Measurements from ENCODE around the gene CCDC136.

Gene CCDC136

DNA sequence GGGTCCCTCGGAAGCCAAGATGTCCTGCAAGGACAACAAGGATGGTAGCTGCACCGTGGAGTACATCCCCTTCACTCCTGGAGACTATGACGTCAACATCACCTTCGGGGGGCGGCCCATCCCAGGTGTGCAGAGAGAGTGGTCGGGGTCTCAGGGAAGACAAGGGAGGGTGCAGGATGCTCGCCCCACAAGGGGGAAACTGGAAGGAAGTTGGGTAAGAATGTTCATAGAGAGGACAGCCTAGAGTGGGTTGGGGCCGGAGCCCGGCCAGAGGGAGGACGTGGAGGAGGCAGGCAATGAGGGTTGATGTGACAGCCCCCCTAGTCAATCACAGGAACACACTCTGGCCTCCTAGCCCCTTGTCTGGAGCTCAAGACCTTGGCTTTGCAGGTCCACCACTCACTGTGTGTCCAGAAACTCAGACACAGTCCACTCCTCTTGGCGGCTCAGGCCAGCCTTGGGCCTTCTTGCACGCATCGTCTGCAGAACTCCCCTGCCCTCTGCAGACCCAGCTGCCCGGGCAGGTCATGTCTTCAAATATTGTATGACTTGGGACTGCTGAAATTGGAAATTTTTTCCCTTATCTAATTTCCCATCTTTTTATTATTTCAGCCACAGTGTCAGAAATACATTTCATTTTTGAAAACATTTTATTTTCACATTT is 55.1 kb downstream of the CCDC136 start:
- no peak for DNase-seq

- DNase-seq = no peak
Measured at GRCh38 chr7:128847721-128848211, 56.0 kb downstream of the CCDC136 start.

DNA sequence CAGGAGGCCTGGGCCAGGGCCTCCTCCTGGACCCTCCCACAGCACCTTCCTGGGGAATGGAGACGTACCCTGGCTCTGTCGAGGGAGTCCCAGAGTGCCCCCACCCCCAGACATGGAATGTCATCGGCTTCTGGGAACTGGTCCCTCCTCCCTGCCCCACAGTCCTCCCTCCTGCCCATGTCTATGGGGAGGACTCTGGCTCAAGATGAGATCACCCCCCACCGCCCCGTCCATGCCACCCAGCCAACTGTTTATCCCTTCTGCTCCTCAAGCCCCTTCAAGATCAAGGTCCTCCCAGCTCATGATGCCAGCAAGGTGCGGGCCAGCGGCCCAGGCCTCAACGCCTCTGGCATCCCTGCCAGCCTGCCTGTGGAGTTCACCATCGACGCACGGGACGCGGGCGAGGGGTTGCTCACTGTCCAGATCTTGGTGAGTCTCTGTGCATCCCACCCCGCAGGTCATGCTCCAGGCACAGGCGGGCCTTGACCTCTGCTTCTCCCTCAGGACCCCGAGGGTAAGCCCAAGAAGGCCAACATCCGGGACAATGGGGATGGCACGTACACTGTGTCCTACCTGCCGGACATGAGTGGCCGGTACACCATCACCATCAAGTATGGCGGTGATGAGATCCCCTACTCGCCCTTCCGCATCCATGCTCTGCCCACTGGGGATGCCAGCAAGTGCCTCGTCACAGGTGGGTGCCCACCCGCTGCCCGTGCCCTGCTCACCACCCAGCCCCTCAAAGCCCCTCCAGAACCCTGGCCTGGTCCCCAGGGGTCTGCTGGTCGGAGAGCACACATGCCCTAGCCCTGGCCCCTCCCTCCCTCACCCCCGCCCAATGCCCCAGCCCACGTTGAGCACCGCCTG is 56.8 kb downstream of the CCDC136 start:
- no peak for DNase-seq

DNA sequence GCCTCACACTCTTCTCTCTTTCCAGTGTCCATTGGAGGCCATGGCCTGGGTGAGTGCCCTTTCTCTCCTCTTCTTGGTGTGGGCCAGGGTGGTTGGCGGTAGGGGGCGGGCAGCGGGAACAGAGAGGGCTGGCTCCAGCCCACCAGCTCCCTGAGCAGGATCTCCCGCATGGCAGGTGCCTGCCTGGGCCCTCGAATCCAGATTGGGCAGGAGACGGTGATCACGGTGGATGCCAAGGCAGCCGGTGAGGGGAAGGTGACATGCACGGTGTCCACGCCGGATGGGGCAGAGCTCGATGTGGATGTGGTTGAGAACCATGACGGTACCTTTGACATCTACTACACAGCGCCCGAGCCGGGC is 57.4 kb downstream of the CCDC136 start:
- no peak for DNase-seq

DNA sequence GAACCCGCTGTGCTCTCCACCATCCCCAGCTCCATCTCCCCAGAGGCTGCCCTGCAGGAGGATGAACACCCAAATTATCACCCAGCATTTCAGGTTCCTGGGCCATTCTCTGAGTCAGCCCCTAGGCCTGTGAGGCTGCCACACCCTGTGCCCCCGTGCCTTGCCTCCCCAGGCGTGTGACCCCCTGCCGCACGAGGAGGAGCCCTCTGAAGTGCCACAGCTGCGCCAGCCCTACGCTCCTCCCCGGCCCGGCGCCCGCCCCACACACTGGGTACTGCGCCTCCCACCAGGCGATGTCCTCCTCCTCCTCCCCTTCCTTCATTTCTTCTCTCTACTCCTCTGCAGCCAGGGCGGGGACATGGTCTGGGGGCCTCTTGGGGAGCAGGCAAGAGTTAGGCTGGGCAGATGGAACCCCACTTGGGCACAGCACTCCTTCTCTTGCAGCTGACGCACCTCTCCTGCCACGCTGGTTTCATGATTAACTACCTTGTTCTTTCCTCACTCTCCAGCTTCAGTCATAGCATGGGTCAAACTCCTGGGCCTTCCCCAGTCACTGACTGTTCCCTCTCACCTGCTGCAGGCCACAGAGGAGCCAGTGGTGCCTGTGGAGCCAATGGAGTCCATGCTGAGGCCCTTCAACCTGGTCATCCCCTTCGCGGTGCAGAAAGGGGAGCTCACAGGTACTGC is 58.2 kb downstream of the CCDC136 start:
- no peak for DNase-seq

DNA sequence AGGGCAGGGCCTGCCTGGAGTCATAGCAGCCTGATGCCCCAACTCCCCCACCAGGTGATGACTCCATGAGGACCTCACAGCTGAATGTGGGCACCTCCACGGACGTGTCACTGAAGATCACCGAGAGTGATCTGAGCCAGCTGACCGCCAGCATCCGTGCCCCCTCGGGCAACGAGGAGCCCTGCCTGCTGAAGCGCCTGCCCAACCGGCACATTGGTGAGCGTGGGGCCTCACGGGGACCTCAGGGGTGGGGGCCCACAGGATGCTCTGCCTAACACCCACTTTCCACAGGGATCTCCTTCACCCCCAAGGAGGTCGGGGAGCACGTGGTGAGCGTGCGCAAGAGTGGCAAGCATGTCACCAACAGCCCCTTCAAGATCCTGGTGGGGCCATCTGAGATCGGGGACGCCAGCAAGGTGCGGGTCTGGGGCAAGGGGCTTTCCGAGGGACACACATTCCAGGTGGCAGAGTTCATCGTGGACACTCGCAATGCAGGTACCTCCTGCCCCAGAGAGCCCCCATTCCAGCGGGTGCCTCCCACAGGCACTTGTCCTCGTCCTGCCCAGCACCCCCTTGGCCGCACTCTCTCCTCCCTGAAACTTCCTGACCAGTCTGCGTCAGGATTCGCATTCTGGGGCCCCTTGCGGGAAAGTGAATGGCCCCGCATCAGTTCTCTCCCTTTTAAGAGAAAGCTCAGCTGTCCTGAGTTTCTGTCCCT is 60.9 kb downstream of the CCDC136 start:
- no peak for DNase-seq

- no peak for DNase-seq
Measured at GRCh38 chr7:128853799-128854198, 62.0 kb downstream of the CCDC136 start.

- DNase-seq = no peak
Measured at GRCh38 chr7:128854396-128854795, 62.6 kb downstream of the CCDC136 start.

- no peak for DNase-seq
Measured at GRCh38 chr7:128855559-128855958, 63.8 kb downstream of the CCDC136 start.

DNA sequence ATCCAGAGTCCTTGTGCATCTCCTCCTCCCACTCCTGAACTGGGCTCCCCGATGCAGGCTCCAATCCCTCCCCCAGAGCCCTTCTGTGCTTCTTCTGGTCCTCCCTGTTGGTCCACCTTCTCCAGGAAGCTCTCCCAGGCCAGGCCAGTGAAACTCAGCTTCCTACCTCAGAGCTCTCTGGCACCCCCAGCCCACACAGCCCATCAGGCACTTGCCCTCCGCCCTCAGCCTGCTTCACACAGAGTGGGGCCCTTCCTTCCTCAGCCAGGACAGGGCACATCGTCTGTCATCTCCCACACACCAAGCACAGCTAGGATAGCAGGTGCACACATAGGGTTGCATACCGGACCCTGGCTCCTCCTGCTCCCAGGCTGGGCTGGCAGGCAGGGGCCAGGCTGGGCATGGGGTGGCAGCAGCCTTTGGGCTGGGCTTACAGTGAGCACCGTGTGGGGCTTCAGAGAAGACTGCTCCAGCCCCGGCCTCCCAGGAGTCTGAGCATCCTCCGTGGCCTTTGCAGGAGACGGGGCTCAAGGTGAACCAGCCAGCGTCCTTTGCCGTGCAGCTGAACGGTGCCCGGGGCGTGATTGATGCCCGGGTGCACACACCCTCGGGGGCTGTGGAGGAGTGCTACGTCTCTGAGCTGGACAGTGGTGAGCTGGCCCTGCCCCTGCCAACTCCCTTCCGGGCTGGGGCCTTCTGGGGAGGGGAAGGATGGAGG is 64.4 kb downstream of the CCDC136 start:
- DNase-seq = no peak

- DNase-seq = no peak
Measured at GRCh38 chr7:128858380-128859231, 66.8 kb downstream of the CCDC136 start.

DNA sequence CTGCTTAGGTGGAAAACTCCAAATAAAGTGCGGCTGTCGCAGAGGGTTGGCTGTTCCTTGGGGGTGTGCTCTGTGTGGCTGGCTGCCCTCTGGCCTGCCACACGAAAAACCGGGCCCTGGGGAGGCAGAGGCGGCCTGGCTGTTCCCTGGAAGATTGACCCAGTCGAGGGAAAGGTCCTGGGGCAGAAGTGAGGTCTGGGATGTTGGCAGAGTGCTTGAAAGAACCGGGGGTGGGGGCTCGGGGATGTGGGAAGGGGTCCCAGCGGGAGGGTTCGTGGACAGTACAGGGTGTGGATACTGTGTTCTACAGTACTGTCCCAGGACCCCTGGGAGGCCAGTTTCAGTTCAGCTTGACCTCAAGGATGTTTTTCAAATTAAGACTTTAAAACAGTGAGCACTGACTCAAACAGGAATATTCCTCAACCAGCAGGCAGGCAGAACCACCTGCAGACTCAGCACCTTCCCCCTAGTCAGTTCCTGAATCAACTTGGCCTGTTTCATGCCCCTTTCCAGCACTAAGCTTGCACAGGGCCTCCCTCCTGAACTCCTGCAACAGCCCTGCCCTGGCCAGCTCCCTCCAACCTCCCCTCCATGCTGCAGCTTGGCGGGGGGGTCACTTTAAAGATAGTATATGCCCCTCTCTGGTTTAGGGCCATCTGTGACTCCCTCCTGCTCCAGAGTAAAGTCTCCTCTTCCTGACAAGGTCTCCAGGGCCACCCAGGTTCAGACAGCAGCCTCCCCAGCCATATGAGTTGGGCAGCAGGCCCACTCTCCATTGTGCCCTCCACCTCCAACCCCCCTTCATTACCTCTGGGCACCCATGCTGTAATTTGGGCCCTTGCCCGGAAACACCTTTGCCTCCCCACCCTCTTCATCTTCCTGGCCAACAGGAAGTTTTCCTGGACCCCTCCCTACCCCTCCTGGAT is 67.7 kb downstream of the CCDC136 start:
- DNase-seq = no peak

DNA sequence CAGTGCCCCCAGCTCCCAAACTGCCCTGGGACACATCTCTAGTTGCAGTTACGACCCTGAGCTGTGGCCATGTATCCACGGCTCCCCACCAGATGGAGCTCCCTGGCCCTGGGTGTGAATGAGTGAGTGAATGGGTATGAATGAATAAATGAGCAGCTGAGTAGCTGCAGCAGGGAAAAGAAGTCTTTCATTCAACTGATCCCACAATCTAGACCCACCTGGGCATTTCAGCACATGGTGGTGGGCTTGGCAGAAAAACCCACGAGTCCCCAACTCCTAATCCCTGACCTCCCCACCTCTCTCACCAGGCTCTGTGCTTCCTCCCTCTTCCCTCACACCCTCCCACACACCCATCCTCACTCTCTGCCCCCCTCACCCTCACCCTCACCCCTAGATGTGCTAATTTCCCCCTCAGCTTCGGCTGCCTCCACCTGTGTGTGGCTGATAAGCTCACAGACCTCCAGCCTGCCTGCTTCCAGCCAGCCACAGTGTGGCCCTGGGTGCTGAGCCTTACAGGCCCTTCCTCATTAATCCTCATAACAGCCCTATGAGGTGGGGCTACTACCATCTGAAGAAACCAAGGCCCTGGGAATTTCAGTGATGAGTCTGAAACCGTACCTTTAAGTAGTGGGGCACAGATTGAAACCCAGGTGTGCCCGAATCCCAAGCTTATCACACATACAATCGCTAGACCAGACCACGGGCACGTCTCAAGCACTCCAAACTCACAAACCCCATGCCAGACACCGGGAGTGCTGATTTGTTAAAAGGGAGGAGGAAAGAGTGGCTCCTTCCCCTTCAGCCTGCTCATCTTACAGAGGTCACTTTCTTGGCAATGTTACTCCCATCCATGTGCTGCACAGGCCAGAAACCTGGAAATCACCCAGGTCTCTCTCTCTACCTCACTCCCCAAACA is 68.6 kb downstream of the CCDC136 start:
- DNase-seq = no peak

DNA sequence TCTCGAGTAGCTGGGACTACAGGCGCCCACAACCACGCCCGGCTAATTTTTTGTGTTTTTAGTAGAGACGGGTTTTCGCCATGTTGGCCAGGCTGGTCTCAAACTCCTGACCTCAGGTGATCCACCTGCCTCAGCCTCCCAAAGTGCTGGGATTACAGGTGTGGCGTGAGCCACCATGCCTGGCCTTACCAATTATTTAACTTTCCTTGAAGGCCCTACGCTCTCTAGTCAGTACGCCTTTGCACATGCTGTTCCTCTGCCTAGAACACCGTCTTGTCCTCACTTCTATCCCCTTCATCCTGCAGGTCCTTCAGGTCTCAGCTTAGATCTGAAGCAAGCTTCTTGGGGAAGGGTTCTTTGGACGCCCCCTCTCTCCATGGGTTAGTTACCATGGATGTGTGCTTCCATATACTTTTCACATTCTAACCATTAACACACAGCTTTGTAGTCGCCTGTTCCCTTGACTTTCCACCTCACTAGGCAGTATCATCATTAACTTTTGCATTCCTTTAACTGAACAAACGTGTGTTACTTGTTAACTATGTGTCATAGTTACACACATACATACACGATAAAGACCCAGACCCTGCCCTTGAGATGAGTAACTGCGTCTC is 70.3 kb downstream of the CCDC136 start:
- DNase-seq = no peak

GRCh38 chr7:128862571-128863432 is 71.0 kb downstream of the CCDC136 start, which contains the start of gene ATP6V1F:
Gene ATP6V1F (plus strand): TSS chr7:128862856. CDS start chr7:128862905, 49 bp downstream.
- DNase-seq = peak; percentile 99

DNA sequence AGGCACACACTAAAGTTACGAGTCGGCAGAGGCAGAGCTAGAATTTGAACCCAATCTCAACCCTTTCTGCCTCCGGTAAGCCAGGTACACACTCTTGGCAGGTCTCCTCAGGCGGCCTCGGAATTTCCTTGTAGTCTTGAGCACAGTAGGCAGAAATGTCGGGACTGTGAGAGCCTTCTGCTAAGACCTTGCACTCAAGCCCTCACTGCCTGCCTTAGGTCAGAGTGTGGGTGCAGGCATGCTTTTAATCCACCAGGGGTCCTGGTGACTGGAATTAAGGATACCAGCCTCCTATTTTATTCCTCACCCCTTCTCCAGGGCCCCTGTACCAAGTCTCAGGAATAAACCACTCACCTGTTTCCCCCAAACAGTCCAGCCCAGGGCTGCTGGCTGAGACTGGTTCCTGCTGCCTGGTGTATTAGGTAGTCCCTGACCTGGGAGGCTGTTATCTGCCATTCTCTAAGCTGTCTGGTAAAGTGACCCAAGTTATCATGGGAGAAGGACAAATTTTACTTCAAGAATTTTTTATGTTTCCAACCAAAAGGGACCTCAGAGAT is 71.7 kb downstream of the CCDC136 start:
- DNase-seq = peak; percentile 34

DNA sequence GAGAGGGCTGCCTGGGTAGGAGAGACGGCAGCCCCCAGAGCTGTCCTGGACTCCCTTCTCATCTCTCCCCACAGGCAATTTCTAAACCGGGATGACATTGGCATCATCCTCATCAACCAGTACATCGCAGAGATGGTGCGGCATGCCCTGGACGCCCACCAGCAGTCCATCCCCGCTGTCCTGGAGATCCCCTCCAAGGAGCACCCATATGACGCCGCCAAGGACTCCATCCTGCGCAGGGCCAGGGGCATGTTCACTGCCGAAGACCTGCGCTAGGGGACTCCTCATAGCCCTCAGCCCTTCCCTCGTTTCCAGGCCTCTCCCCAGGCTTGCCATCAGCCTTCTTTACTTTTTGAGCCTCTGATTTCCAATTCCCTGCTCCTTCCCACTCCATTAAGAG is 73.5 kb downstream of the CCDC136 start:
- DNase-seq = no peak

Measured in stimulated activated CD4-positive, alpha-beta T cell treated with anti-CD3 and anti-CD28 coated beads, Interleukin-4, amount 100 ng/mL, for 1 hour (primary cell).